NT2/D1 (cell line): ENCODE measurements around the gene MACO1.

Experiments
- DNase-seq: peaks from one replicate; pipeline ENCODE4 v3.0.0-alpha.2; 2011; ENCODE audit warnings: low read depth, low spot score
- H3K27me3 ChIP-seq: 2 replicates; pipeline ENCODE4 v1.6.0; 2011; ENCODE audit warnings: mild to moderate bottlenecking; ENCODE audit not compliant: insufficient read length, insufficient read depth
- H3K36me3 ChIP-seq: 2 replicates; pipeline ENCODE4 v1.6.1; 2011; ENCODE audit warnings: mild to moderate bottlenecking, low read length, mixed read lengths; ENCODE audit not compliant: insufficient read depth, insufficient read length
- H3K4me1 ChIP-seq: 2 replicates; pipeline ENCODE4 v1.5.1; 2011; ENCODE audit not compliant: insufficient read depth, insufficient read length
- H3K4me3 ChIP-seq: 2 replicates; pipeline ENCODE4 v1.5.1; 2011; ENCODE audit warnings: low read depth; ENCODE audit not compliant: insufficient read length
- H3K9ac ChIP-seq: 2 replicates; pipeline ENCODE4 v1.6.0; 2011; ENCODE audit warnings: low read depth; ENCODE audit not compliant: insufficient read length
- H3K9me3 ChIP-seq: 2 replicates; pipeline ENCODE4 v1.5.1; 2011; ENCODE audit warnings: mild to moderate bottlenecking, low read length; ENCODE audit not compliant: insufficient read depth
- SUZ12 ChIP-seq: IDR thresholded peaks from 2 replicates; pipeline ENCODE4 v1.6.1; 2011; ENCODE audit not compliant: insufficient read length, insufficient read depth; ENCODE audit errors: extremely low read depth
- YY1 ChIP-seq: IDR thresholded peaks from 2 replicates; pipeline ENCODE4 v1.6.1; 2011; ENCODE audit not compliant: insufficient read length, insufficient read depth
- ZNF274 ChIP-seq: IDR thresholded peaks from 2 replicates; pipeline ENCODE4 v1.6.1; 2011; ENCODE audit warnings: mild to moderate bottlenecking, low read depth, low read length

Gene MACO1

GRCh38 chr1:25536124-25536523, 105.4 kb downstream of the MACO1 start:
- TF ChIP-seq SUZ12, result no peak
- TF ChIP-seq ZNF274, result no peak
- no peak for TF ChIP-seq YY1
- H3K36me3 ChIP-seq, result no peaks in the 10 kb centered on the region
- H3K4me3 ChIP-seq, result no peak overlapping the region
- no peaks in the 10 kb centered on the region for H3K27me3 ChIP-seq
- peaks cover 21% of the 10 kb centered on the region for H3K4me1 ChIP-seq
- no peak for DNase-seq
- H3K9ac ChIP-seq, result no peak overlapping the region
- H3K9me3 ChIP-seq, result no peaks in the 10 kb centered on the region; the same call in 1 of the 2 replicates

- H3K9me3 ChIP-seq, result no peaks in the 10 kb centered on the region
- peaks cover 24% of the 10 kb centered on the region for H3K4me1 ChIP-seq
- no peaks in the 10 kb centered on the region for H3K36me3 ChIP-seq
- peak overlapping the region; percentile 37 for H3K9ac ChIP-seq
- H3K27me3 ChIP-seq, result no peaks in the 10 kb centered on the region
- peak; percentile 50 for DNase-seq
- no peak for TF ChIP-seq YY1
- TF ChIP-seq SUZ12, result no peak
- H3K4me3 ChIP-seq, result no peak overlapping the region
Measured at GRCh38 chr1:25537153-25537831, 106.6 kb downstream of the MACO1 start.

- Histone ChIP-seq H3K9ac (no peak overlapping the region), H3K9me3 (no peaks in the 10 kb centered on the region), H3K4me1 (peaks cover 23% of the 10 kb centered on the region), H3K27me3 (no peaks in the 10 kb centered on the region), H3K36me3 (no peaks in the 10 kb centered on the region), H3K4me3 (no peak overlapping the region)
- no peak for TF ChIP-seq YY1
- TF ChIP-seq ZNF274, result no peak
- no peak for TF ChIP-seq SUZ12
- no peak for DNase-seq
Measured at GRCh38 chr1:25538191-25538767, 107.6 kb downstream of the MACO1 start.

- DNase-seq, result no peak
- Histone ChIP-seq H3K27me3 (no peaks in the 10 kb centered on the region), H3K9me3 (no peaks in the 10 kb centered on the region), H3K4me1 (peaks cover 32% of the 10 kb centered on the region), H3K4me3 (no peak overlapping the region), H3K36me3 (no peaks in the 10 kb centered on the region), H3K9ac (no peak overlapping the region)
- no peak for TF ChIP-seq SUZ12
Measured at GRCh38 chr1:25540750-25541342, 110.1 kb downstream of the MACO1 start.

- no peak for TF ChIP-seq ZNF274
- TF ChIP-seq YY1, result no peak
- TF ChIP-seq SUZ12, result no peak
- Histone ChIP-seq H3K36me3 (no peaks in the 10 kb centered on the region), H3K9ac (no peak overlapping the region), H3K27me3 (no peaks in the 10 kb centered on the region), H3K4me3 (no peak overlapping the region), H3K4me1 (peaks cover 34% of the 10 kb centered on the region), H3K9me3 (no peaks in the 10 kb centered on the region)
- no peak for DNase-seq
Measured at GRCh38 chr1:25541425-25541824, 110.7 kb downstream of the MACO1 start.

- TF ChIP-seq SUZ12, result no peak
- no peak for TF ChIP-seq YY1
- TF ChIP-seq ZNF274, result no peak
- DNase-seq, result no peak
- Histone ChIP-seq H3K27me3 (no peaks in the 10 kb centered on the region), H3K4me3 (no peak overlapping the region), H3K9ac (no peak overlapping the region), H3K9me3 (no peaks in the 10 kb centered on the region), H3K36me3 (no peaks in the 10 kb centered on the region), H3K4me1 (peaks cover 34% of the 10 kb centered on the region)
Measured at GRCh38 chr1:25541889-25542658, 111.4 kb downstream of the MACO1 start.

- Histone ChIP-seq H3K27me3 (no peaks in the 10 kb centered on the region), H3K9ac (peak overlapping the region; percentile 50), H3K4me3 (peak overlapping the region; percentile 15), H3K9me3 (no peaks in the 10 kb centered on the region), H3K36me3 (peaks cover 6% of the 10 kb centered on the region), H3K4me1 (peaks cover 31% of the 10 kb centered on the region)
- no peak for TF ChIP-seq SUZ12
- no peak for TF ChIP-seq ZNF274
- no peak for TF ChIP-seq YY1
- DNase-seq, result no peak
Measured at GRCh38 chr1:25543005-25543424, 112.3 kb downstream of the MACO1 start.
